H1 (cell line): ENCODE data around the gene ADA. TPM values are rescaled to one million over a fixed set of nuclear protein-coding genes. Genes with fewer than 3 reads are reported as not detected.

ENCODE experiments used
- CTCF ChIA-PET: fragments of 300-600 bp; sonication (Branson Sonifier 250); formaldehyde crosslinking; loops from one replicate; lab custom pipeline; 2021; ENCODE audit not compliant: partially characterized antibody; lab: Charles Lee
- POLR2A ChIA-PET: fragments of 300-600 bp; sonication (Branson Sonifier 250); formaldehyde crosslinking; loops from one replicate; lab custom pipeline; 2021; ENCODE audit warnings: inconsistent platforms; ENCODE audit not compliant: partially characterized antibody; lab: Charles Lee
- DNase-seq, 2 experiments: peaks; one replicate each; pipeline versions ENCODE4 v3.0.0 to v3.0.0-alpha.2; 2010 to 2022; ENCODE audit warnings: low spot score in 2 of 2, low read depth in 1 of 2, mixed read lengths in 1 of 2
- FAIRE-seq: peaks from 2 replicates; lab custom pipeline; 2011; peaks lifted over from hg19 to GRCh38; lab: Jason Lieb, UNC
- H2AFZ ChIP-seq: 2 replicates; pipeline ENCODE4 v1.8.1; 2012; ENCODE audit warnings: low read length, inconsistent platforms
- H2AK5ac ChIP-seq: 2 replicates; pipeline ENCODE4 v1.6.1; 2013; ENCODE audit warnings: low read depth, low read length
- H2BK120ac ChIP-seq: replicated peaks from 2 replicates; pipeline ENCODE3; 2013; ENCODE audit warnings: low read depth, low read length, inconsistent platforms
- H2BK12ac ChIP-seq: 2 replicates; pipeline ENCODE4 v1.6.1; 2013; ENCODE audit warnings: low read depth, low read length
- H2BK15ac ChIP-seq: 2 replicates; pipeline ENCODE4 v1.6.1; 2013; ENCODE audit warnings: low read length
- H2BK20ac ChIP-seq: 2 replicates; pipeline ENCODE4 v1.6.1; 2013; ENCODE audit warnings: low read length
- H2BK5ac ChIP-seq: 2 replicates; pipeline ENCODE4 v1.6.1; 2013; ENCODE audit warnings: low read depth, low read length
- H3K14ac ChIP-seq: 2 replicates; pipeline ENCODE4 v1.6.1; 2013; ENCODE audit warnings: inconsistent platforms; ENCODE audit not compliant: insufficient read length
- H3K18ac ChIP-seq: 2 replicates; pipeline ENCODE4 v1.6.1; 2013; ENCODE audit warnings: low read length; ENCODE audit errors: extremely low read depth
- H3K23ac ChIP-seq: 2 replicates; pipeline ENCODE4 v1.6.1; 2013; ENCODE audit warnings: inconsistent platforms; ENCODE audit not compliant: insufficient read length
- H3K23me2 ChIP-seq: 2 replicates; pipeline ENCODE4 v1.6.1; 2013; ENCODE audit warnings: low read depth, low read length
- H3K27ac ChIP-seq: 2 replicates; pipeline ENCODE4 v1.6.1; 2011; ENCODE audit warnings: low read depth, low read length, inconsistent platforms
- H3K27me3 ChIP-seq, 4 experiments: replicated peaks in 1 of 4; 1 replicate in 1 of 4; 2 replicates in 3 of 4; pipeline versions ENCODE4 v1.6.1 to v1.8.1; 2011 to 2013; ENCODE audit warnings: low read length in 3 of 4, mild to moderate bottlenecking in 3 of 4, inconsistent platforms in 2 of 4, mixed read lengths in 2 of 4, moderate library complexity in 1 of 4; ENCODE audit not compliant: control insufficient read depth in 3 of 4, insufficient read depth in 3 of 4; ENCODE audit errors: extremely low read depth in 1 of 4
- H3K36me3 ChIP-seq, 4 experiments: 2 replicates each; pipeline versions ENCODE4 v1.6.1 to v1.8.1; 2011 to 2013; ENCODE audit warnings: mild to moderate bottlenecking in 4 of 4, low read length in 3 of 4, moderate library complexity in 2 of 4, control low read depth in 1 of 4, inconsistent platforms in 1 of 4; ENCODE audit not compliant: insufficient read depth in 4 of 4, control insufficient read depth in 2 of 4
- H3K4ac ChIP-seq: replicated peaks from 2 replicates; pipeline ENCODE3; 2013; ENCODE audit warnings: low read length, low read depth, mixed read lengths, inconsistent platforms; ENCODE audit not compliant: insufficient read length
- H3K4me1 ChIP-seq, 4 experiments: replicated peaks in 1 of 4; 1 replicate in 1 of 4; 2 replicates in 3 of 4; pipeline versions ENCODE4 v1.6.1 to v1.8.1; 2011 to 2013; ENCODE audit warnings: low read length in 3 of 4, inconsistent platforms in 2 of 4, mixed read lengths in 1 of 4; ENCODE audit not compliant: insufficient read depth in 4 of 4, control insufficient read depth in 3 of 4
- H3K4me2 ChIP-seq, 2 experiments: 2 replicates each; pipeline versions ENCODE4 v1.6.1 to v1.8.1; 2011 to 2013; ENCODE audit warnings: low read depth in 2 of 2, low read length in 2 of 2, control low read depth in 1 of 2, inconsistent platforms in 1 of 2, mild to moderate bottlenecking in 1 of 2; ENCODE audit not compliant: insufficient read depth in 1 of 2
- H3K4me3 ChIP-seq, 4 experiments: fragments of 200-600, 300-600 bp in 1 of 4; sonication (generic), shearing (Covaris generic), sonication (Bioruptor Twin) in 1 of 4; 2 replicates each; pipeline versions ENCODE4 v1.5.1 to v1.8.1; 2011 to 2016; ENCODE audit warnings: low read length in 4 of 4, low read depth in 3 of 4, control low read depth in 2 of 4, inconsistent platforms in 2 of 4, mild to moderate bottlenecking in 2 of 4, mixed read lengths in 1 of 4, moderate library complexity in 1 of 4; ENCODE audit not compliant: insufficient read depth in 2 of 4; ENCODE audit errors: extremely low read depth in 1 of 4
- H3K56ac ChIP-seq: replicated peaks from 2 replicates; pipeline ENCODE3; 2013; ENCODE audit warnings: low read depth, mild to moderate bottlenecking, mixed read lengths, low read length, inconsistent platforms; ENCODE audit not compliant: insufficient read length
- H3K79me1 ChIP-seq: 2 replicates; pipeline ENCODE4 v1.6.1; 2013; ENCODE audit warnings: low read depth, low read length, control low read depth
- H3K79me2 ChIP-seq, 2 experiments: 2 replicates each; pipeline versions ENCODE4 v1.6.1 to v1.8.1; 2012 to 2013; ENCODE audit warnings: low read length in 2 of 2, mild to moderate bottlenecking in 2 of 2, inconsistent platforms in 1 of 2; ENCODE audit not compliant: insufficient read depth in 2 of 2, control insufficient read depth in 1 of 2
- H3K9ac ChIP-seq, 4 experiments: replicated peaks in 1 of 4; 1 replicate in 1 of 4; 2 replicates in 3 of 4; pipeline versions ENCODE4 v1.6.1 to v1.8.1; 2011 to 2013; ENCODE audit warnings: low read depth in 3 of 4, low read length in 3 of 4, control low read depth in 2 of 4, mild to moderate bottlenecking in 2 of 4, moderate library complexity in 2 of 4, inconsistent platforms in 1 of 4; ENCODE audit errors: extremely low read depth in 1 of 4
- H3K9me3 ChIP-seq, 2 experiments: 2 replicates each; pipeline versions ENCODE4 v1.6.1 to v1.8.1; 2012 to 2013; ENCODE audit warnings: mild to moderate bottlenecking in 2 of 2, moderate library complexity in 2 of 2, control low read depth in 1 of 2, inconsistent platforms in 1 of 2, low read depth in 1 of 2, low read length in 1 of 2, mixed read lengths in 1 of 2; ENCODE audit not compliant: insufficient read depth in 2 of 2
- H4K20me1 ChIP-seq, 2 experiments: replicated peaks in 1 of 2; 2 replicates each; pipeline versions ENCODE3 to v1.8.1; 2011 to 2013; ENCODE audit warnings: inconsistent platforms in 2 of 2, low read length in 2 of 2, mild to moderate bottlenecking in 1 of 2; ENCODE audit not compliant: insufficient read depth in 2 of 2, control insufficient read depth in 1 of 2
- H4K5ac ChIP-seq: 2 replicates; pipeline ENCODE4 v1.6.1; 2013; ENCODE audit warnings: low read length, low read depth, mixed read lengths, inconsistent platforms; ENCODE audit not compliant: insufficient read length
- H4K8ac ChIP-seq: 2 replicates; pipeline ENCODE4 v1.8.0; 2013; ENCODE audit warnings: mild to moderate bottlenecking, moderate library complexity, low read length, inconsistent platforms; ENCODE audit not compliant: insufficient read depth; ENCODE audit errors: extremely low read depth
- H4K91ac ChIP-seq: replicated peaks from 2 replicates; pipeline ENCODE3; 2013; ENCODE audit warnings: low read length, mixed read lengths, inconsistent platforms; ENCODE audit not compliant: insufficient read length
- JUND ChIP-seq: IDR thresholded peaks from 2 replicates; pipeline ENCODE4 v1.6.1; 2011; ENCODE audit warnings: mild to moderate bottlenecking, improper control_type of control experiment, low read length
- RBBP5 ChIP-seq: IDR thresholded peaks from 2 replicates; pipeline ENCODE4 v1.7.1; 2012; ENCODE audit warnings: low read depth, mild to moderate bottlenecking, inconsistent platforms, low read length, moderate library complexity, borderline replicate concordance
- SUZ12 ChIP-seq: fragments of 200-600 bp; sonication (generic); IDR thresholded peaks from 2 replicates; pipeline ENCODE4 v1.6.1; 2012; ENCODE audit warnings: mild to moderate bottlenecking, inconsistent platforms, low read length, moderate library complexity, mixed read lengths
- WGBS, 2 experiments: shearing (Covaris generic) in 1 of 2; methylation state at CpG; one replicate each; pipeline versions ENCODE4 v1.1.6 to v1.1.7; 2013 to 2015; ENCODE audit warnings: low lambda C conversion rate in 2 of 2, mixed read lengths in 2 of 2, inconsistent platforms in 1 of 2, low coverage in 1 of 2, missing lambda C conversion rate in 1 of 2; ENCODE audit not compliant: insufficient replicate concordance in 2 of 2, insufficient coverage in 1 of 2, insufficient read length in 1 of 2; ENCODE audit errors: extremely low coverage in 1 of 2, missing lambda C conversion rate in 1 of 2; 5-methylcytosine and 5-hydroxymethylcytosine counted together
- polyA plus RNA-seq, 7 experiments: library from polyadenylated mRNA; depleted of rRNA in 3 of 7; stranded (reverse) in 5 of 7; unstranded in 2 of 7; fragments of >200 nt in 5 of 7; fragments of 200-250 nt in 2 of 7; gene quantifications; 1 replicate in 5 of 7; 2 replicates in 1 of 7; 4 replicates in 1 of 7; pipeline versions ENCODE4 v1.2.1 to v1.2.3, GENCODE V29; 2011 to 2013; ENCODE audit warnings: missing spikeins in 2 of 7, mixed read lengths in 2 of 7
- total RNA-seq: library from RNA; stranded (reverse); fragmentation: NEBNext Ultra II Directional; extraction: Animal tissue kit (Norgen Biotek cat#: 25700); gene quantifications from 2 replicates; pipeline ENCODE4 v1.2.1, GENCODE V29; 2021
- TF ChIP-seq, protein P1 (sequence below): IDR thresholded peaks from 2 replicates; pipeline ENCODE4 v1.6.1; 2011; ENCODE audit warnings: low read length, improper control_type of control experiment

ADA gene
- total and polyA plus RNA-seq, 2 of the 8 experiments (the other 6 are each of a cell fraction or from before 2014, with no cell fraction given), result 19.9 to 32.8 TPM

DNA sequence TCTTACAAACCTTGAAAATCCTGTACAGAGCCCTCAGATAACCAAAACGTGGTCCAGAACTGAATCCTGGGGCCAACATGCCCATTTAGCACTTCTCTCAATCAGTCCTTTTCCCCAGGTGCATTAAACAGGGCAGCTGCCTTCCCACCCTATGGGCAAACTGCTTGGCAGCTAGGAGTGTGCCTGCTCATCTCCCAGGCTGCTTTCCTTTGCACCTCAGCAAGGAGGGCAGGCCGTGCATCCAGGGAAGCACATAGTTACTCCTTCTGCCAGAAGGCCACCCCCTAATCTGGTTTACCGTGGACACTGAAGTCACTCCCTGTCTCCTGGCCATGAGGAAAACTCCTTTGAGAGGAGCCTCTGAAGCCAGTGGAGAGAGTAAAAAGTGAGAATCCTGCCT, 59.1 kb downstream of the ADA start:
- Histone ChIP-seq H3K4me2 (no peak overlapping the region), H3K18ac (no peak overlapping the region), H3K4ac (no peak overlapping the region), H2BK12ac (no peak overlapping the region), H3K79me1 (no peaks in the 10 kb centered on the region), H3K9me3 (no peaks in the 10 kb centered on the region), H3K27ac (no peak overlapping the region), H3K14ac (no peak overlapping the region), H2BK5ac (no peak overlapping the region), H2BK120ac (no peak overlapping the region), H4K8ac (no peak overlapping the region), H3K23me2 (no peaks in the 10 kb centered on the region; the same call in 1 of the 2 replicates), H4K20me1 (no peaks in the 10 kb centered on the region), H3K4me3 (no peak overlapping the region), H4K5ac (no peak overlapping the region), H3K36me3 (no peaks in the 10 kb centered on the region), H2BK20ac (no peak overlapping the region), H4K91ac (no peak overlapping the region), H2BK15ac (no peak overlapping the region), H3K27me3 (no peaks in the 10 kb centered on the region), H2AFZ (no peak overlapping the region), H3K79me2 (no peaks in the 10 kb centered on the region), H3K23ac (no peak overlapping the region), H2AK5ac (no peak overlapping the region), H3K9ac (no peak overlapping the region), H3K4me1 (peaks cover 3 to 12% (median 7%) of the 10 kb centered on the region in 4 experiments), H3K56ac (no peak overlapping the region)
- ChIA-PET POLR2A (no interaction called here), CTCF (interaction anchor here (2.3 to 4.1 kb wide), 3 partner anchors 10 to 18 kb away, joined by 11 to 17 read pairs (median 17); partner anchors contain the start of gene PKIG)
- 81% methylated on average over 3 of the region's 3 CpGs; no CpG with 5 or more reads in 1 of the 2 experiments for WGBS, 2 experiments
- FAIRE-seq, result no peak
- TF ChIP-seq JUND (no peak), RBBP5 (no peak), SUZ12 (no peak)
- TF ChIP-seq, protein P1, sequence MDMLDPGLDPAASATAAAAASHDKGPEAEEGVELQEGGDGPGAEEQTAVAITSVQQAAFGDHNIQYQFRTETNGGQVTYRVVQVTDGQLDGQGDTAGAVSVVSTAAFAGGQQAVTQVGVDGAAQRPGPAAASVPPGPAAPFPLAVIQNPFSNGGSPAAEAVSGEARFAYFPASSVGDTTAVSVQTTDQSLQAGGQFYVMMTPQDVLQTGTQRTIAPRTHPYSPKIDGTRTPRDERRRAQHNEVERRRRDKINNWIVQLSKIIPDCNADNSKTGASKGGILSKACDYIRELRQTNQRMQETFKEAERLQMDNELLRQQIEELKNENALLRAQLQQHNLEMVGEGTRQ, result no peak
- no peak for DNase-seq
